ENCODE measurements around the gene DNASE1L1.

DNASE1L1 gene

DNA sequence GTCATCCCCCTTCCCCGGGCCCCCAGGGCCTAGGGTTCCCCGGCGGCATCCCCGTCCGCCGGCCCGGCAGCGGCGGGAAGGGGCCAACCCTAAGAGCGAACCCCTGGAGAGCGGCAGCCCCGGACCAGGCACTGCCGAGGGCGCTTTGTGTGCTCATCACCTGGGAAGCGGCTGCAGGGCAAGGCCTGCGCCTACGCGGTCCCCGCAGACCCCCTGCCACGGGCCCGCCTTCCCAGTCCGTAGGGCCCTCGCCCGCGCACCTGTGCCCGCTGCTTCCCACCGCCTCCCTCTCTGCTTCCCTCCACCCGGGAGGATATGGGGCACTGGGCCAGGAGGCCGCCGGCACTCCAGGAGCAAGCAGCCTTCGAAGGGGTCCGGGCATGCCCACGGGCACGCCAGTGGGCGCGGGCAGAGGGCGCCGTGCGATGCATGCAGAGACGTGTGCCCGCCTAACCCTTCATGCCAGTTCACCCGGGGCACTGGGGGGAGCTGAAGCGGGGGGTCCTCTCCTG lies 37.2 kb downstream of the DNASE1L1 start:
- Mint-ChIP-seq H3K9me3 (no peaks in the 10 kb centered on the region), H3K27me3 (no peaks in the 10 kb centered on the region), H3K4me1 (peaks cover 33% of the 10 kb centered on the region), H3K4me3 (peak overlapping the region; percentile 80 to 87), H3K27ac (no peak overlapping the region)
- ATAC-seq = peak; percentile 3
- peak in 1 of 2 donors; percentile 24 for DNase-seq

- ATAC-seq = peak; percentile 57
- H3K27me3 Mint-ChIP-seq = no peaks in the 10 kb centered on the region
- DNase-seq = peak; percentile 88 to 94
- peak overlapping the region; percentile 40 to 94 for H3K27ac Mint-ChIP-seq
- no peaks in the 10 kb centered on the region for H3K9me3 Mint-ChIP-seq
- peaks cover 27% of the 10 kb centered on the region for H3K4me1 Mint-ChIP-seq
- H3K4me3 Mint-ChIP-seq = peak overlapping the region; percentile 80 to 87
Observed at GRCh38 chrX:154371017-154371788, 37.9 kb downstream of the DNASE1L1 start.

DNA sequence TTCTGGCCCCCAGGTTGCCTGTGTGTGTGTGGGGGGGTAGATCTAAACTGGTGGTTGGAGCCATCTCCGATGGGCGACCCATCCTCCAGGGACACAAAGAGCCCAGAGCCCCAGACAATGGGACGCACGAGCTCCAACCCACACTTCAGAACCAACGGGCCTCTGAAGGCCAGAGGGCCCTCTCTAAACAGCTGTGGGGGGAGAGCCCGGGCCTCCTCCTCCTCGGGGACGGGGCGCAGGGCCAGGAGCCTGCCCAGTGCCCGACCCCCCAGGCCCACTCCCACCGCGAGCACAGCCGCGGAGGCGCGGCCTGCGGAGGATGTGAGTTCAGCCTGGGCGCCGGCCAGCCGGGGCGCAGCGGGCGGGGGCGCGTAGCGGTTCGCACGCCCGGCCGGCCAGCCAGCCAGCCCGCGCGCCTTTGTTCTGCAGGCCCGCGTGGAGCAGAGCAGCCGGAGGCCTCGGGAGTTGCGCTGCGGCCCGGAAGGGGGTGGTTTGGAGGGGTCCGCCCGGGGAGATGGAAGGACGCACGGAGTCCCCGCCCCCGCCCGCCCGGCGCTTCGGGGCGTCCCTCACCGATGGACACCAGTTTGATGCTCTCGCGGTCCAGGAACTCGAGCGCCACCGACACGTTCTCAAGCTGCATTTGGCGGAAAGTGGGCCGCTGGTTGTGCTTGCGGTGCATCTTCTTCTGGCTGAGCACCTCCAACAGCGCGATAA lies 38.6 kb downstream of the DNASE1L1 start:
- H3K4me1 Mint-ChIP-seq = peaks cover 26% of the 10 kb centered on the region
- H3K27me3 Mint-ChIP-seq = no peaks in the 10 kb centered on the region
- DNase-seq = no peak
- ATAC-seq = no peak
- H3K27ac Mint-ChIP-seq = peak overlapping the region; percentile 92 to 94
- no peaks in the 10 kb centered on the region for H3K9me3 Mint-ChIP-seq
- peak overlapping the region; percentile 87 to 91 for H3K4me3 Mint-ChIP-seq

DNA sequence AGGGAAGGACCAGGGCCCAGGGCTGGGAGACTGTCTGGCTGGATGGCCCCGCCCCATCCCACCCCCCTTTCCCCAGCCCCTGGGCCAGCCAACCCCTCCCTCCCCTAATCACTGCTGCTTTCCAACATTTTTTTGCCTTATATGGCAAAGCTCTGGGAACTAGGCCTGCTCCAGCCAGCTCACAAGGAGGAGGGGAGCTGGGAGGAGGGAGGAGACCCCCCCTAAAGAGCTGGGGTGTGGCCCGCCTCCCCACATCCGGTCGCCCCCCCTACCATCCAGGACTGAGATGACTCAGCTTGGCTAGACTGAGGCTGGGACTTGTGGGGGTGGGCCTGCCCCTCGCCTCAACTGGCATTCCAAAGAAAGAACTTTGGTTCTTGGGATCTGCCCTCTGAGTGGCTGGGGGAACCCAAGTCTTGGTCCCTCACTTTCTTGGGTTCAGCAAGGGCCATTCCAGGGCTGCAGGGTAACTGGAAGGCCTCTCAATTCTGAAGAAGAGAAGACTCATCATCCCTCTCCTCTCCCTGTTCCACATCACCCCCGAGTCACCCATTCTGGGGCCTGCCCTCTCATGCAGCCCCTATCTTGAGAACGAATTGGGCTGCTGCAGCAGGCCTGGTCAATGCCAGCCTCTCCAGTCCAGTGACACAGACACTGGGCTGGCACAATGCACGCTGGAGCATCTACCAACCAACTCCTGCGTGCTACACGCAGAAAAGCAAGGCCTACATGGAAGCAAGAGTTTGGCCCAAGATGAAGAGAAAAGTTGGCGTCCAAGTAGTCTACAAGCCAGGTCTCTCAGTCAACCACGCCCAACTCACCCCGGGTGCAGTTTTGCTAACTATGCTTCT lies 39.4 kb downstream of the DNASE1L1 start:
- no peaks in the 10 kb centered on the region for H3K27me3 Mint-ChIP-seq
- H3K4me3 Mint-ChIP-seq = peak overlapping the region; percentile 87 to 91
- DNase-seq (peak; percentile 45 to 70), ATAC-seq (peak; percentile 15)
- peaks cover 24% of the 10 kb centered on the region for H3K4me1 Mint-ChIP-seq
- peak overlapping the region; percentile 91 to 92 for H3K27ac Mint-ChIP-seq
- H3K9me3 Mint-ChIP-seq = no peaks in the 10 kb centered on the region

DNA sequence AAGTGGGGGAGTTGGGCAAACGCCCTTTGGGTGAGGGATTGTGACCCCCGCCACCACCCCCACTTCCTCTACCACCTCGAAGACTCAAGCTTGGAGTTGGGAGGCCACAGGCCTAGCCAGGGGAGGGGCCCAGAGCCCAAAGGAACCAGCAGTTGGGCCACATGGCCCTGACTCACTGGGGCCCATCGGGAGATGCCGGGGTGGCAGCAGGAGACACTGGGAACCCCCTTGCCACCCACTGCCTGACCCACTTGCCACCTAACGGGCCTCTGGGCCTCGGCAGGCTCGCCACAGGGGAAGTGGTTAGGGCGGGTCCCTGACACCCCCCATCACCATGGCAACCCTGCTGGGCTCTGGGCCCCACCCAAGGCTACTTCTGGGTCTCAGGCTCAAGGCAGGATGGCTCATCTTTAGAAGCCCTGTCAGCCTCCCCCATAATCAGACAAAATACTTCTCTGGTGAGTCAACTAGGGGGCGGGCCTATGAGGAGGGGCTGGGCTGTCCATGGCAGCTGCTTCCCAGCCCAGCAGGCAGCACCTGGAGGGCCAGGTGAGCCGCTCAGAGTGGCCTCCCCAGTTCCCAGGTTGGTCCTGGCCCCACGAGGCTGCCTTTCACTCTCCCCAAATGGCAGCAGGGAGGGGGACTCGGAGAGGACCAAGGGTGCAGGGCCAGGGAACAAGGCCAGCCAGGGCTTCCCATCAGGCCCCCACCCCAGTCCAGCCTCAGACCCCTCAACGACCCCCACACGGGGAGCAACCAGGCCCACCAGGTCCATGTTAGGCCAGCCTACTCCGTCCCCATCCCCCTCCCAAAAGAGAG lies 40.2 kb downstream of the DNASE1L1 start:
- Mint-ChIP-seq H3K4me3 (peak overlapping the region; percentile 87 to 91), H3K9me3 (no peaks in the 10 kb centered on the region), H3K27ac (peak overlapping the region; percentile 76 to 97), H3K27me3 (no peaks in the 10 kb centered on the region), H3K4me1 (peaks cover 26% of the 10 kb centered on the region)
- ATAC-seq = peak; percentile 82
- DNase-seq = peak; percentile 84 to 96

DNA sequence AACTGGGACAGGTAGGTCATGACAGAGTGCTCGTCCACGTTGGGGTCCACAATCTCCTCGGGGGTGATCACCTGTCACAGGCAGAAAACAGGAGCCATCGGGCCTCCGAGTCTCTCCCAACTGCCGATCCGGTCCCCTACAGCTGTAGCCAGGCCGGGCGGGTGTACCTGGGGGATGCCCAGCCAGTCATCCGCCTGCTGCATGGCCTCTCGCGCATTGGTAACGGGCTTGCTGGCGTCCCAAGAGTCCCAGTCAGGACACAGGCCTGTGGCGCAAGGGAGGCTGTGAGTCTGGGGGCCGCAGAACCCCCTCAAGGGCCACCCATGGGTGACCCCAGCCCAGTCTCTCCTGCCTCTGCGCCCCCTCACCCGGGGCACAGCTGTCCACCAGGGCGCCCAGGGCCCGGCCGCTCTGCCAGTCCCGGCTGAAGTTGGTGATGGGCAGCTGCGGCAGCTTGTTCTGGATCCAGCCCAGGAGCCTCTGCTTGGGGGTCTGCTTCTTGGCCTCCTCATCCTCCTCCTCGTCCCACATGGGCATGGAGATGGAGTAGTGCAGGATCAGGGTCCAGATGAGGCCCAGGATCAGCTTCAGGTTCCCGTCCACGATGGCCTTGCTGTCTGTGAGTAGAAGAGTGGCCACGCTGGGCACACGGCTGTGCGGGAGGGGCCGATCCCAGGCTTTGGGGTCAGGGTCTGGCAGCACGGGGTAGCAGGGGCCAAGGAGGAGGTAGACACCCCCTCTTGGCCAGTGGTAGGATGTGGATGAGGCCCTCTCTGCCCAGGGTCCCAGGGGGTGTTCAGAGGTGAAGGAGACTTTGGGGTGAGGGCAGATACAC lies 41.4 kb downstream of the DNASE1L1 start:
- Mint-ChIP-seq H3K4me1 (peaks cover 25% of the 10 kb centered on the region), H3K27ac (peak overlapping the region in 1 of 2 donors; percentile 97), H3K27me3 (no peaks in the 10 kb centered on the region), H3K4me3 (peak overlapping the region; percentile 81 to 87), H3K9me3 (no peaks in the 10 kb centered on the region)
- DNase-seq (no peak), ATAC-seq (no peak)

GRCh38 chrX:154366666-154367055 lies 42.4 kb downstream of the DNASE1L1 start:
- no peak for ATAC-seq
- Mint-ChIP-seq H3K9me3 (no peaks in the 10 kb centered on the region), H3K4me3 (no peak overlapping the region), H3K4me1 (peaks cover 24% of the 10 kb centered on the region), H3K27me3 (no peaks in the 10 kb centered on the region), H3K27ac (peak overlapping the region in 1 of 2 donors; percentile 67)
- no peak for DNase-seq

DNA sequence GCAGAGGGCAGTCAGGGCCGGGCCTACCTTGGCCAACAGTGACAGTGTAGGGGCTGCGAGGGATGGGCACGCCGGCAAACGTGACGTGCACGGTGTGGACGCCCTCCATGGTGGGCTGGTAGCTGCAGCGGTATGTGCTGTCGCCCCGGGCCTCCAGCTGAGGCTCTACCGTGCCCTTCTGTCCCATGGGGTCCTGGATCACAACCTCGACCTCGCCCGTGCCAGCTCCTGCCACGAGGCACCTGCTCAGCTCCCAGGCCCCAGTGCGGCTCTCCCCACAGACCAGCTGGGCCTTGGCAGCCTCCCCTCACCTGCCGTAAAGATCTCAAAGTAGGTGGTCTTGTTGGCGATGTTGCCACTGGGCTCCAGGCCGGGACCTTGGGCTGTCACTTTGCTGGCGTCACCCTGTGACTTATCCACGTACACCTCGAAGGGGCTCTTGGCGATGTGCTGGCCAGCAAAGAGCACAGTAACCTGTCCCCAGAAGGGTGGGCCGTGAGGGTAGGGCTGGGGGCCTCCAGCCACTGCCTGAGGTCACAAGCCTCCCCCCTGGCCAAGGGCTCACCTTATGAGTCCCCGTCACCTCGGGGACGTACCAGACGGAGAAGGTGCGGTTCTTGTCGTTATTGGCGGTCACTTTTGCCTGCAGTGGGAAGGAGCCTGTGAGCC lies 42.9 kb downstream of the DNASE1L1 start:
- Mint-ChIP-seq H3K4me3 (no peak overlapping the region), H3K27me3 (no peaks in the 10 kb centered on the region), H3K27ac (peak overlapping the region; percentile 48 to 82), H3K4me1 (peaks cover 24% of the 10 kb centered on the region), H3K9me3 (no peaks in the 10 kb centered on the region)
- ATAC-seq (no peak), DNase-seq (no peak)

DNA sequence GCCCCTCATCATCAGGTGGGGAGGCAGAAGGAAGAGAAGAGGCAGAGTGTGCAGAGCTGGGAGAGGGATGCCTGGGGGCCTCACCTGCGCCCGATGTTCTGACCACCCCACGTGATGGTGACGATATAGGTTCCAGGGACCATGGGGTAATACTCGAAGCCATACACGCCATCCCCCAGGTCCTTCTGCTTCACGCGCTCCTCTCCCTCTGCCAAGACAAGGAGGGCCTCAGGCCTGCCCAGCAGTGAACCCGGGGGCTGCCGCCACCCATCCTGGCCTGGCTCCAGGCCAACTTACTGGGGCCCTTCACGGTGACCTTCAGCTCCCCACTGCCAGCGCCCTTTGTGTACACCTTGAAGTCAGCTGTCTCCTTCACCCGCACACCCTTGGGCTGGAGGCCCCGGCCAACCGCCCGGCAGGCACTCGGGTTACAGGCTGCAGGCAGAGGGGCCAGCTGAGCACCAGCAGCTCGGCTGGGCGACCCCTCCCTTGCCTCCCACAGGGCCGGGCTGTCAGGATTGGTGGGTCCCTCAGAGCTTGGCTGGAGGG lies 43.9 kb downstream of the DNASE1L1 start:
- Mint-ChIP-seq H3K4me3 (no peak overlapping the region), H3K4me1 (peaks cover 24% of the 10 kb centered on the region), H3K27me3 (no peaks in the 10 kb centered on the region), H3K9me3 (no peaks in the 10 kb centered on the region), H3K27ac (no peak overlapping the region)
- ATAC-seq (no peak), DNase-seq (no peak)

- no peak for DNase-seq
- Mint-ChIP-seq H3K4me1 (peaks cover 27% of the 10 kb centered on the region), H3K27ac (no peak overlapping the region), H3K9me3 (no peaks in the 10 kb centered on the region), H3K4me3 (no peak overlapping the region), H3K27me3 (no peaks in the 10 kb centered on the region)
- ATAC-seq = no peak
Observed at GRCh38 chrX:154363706-154364439, 45.2 kb downstream of the DNASE1L1 start.

GRCh38 chrX:154362085-154362742 lies 46.8 kb downstream of the DNASE1L1 start:
- H3K27ac Mint-ChIP-seq = no peak overlapping the region

DNA sequence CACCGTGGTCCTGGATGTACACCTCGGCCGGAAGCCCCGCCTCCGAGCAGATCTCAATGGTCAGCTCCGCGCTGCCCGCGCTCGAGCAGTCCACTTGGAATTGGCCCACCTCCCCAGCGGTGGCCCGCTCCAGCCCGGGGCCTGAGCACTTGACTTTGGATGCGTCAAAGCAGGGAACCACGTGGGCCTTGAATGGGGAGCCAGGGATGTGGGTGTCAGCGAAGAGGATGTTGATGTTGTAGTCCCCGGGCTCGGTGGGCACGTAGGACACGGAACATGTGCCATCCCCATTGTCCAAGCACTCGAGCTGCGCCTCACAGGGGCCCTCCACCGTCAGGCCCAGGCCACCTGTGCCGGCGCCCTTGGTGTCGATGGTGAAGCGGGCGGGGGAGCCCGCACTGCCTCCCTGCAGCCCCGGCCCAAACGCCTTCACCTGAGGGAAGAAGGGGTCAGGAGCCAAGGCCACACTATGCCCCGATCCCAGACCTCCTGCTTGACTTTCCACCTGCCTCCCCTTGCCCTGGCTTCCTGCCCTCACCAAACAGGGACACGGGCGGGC lies 48.8 kb downstream of the DNASE1L1 start:
- H3K27ac Mint-ChIP-seq = peak overlapping the region in 1 of 2 donors; percentile 44
- no peaks in the 10 kb centered on the region for H3K27me3 Mint-ChIP-seq
- no peak overlapping the region for H3K4me3 Mint-ChIP-seq
- no peaks in the 10 kb centered on the region for H3K9me3 Mint-ChIP-seq
- DNase-seq = no peak
- no peak for ATAC-seq
- H3K4me1 Mint-ChIP-seq = peaks cover 50% of the 10 kb centered on the region

More at GRCh38 chrX:154362085-154362742, 46.8 kb downstream of the DNASE1L1 start:
- Mint-ChIP-seq H3K9me3 (no peaks in the 10 kb centered on the region), H3K4me3 (no peak overlapping the region), H3K27me3 (no peaks in the 10 kb centered on the region), H3K4me1 (peaks cover 32% of the 10 kb centered on the region)
- DNase-seq (no peak), ATAC-seq (no peak)
